GM12801 (cell line): Measurements from ENCODE around the gene AKR7A2.

Experiments used
- CTCF ChIP-seq: IDR thresholded peaks from one replicate; pipeline ENCODE4 v1.5.1; 2011; ENCODE audit warnings: control low read depth; ENCODE audit not compliant: insufficient read length; ENCODE audit errors: extremely low read depth

The AKR7A2 gene

GRCh38 chr1:19342894-19343616, 31.1 kb upstream of the AKR7A2 start:
- TF ChIP-seq CTCF, result no peak

GRCh38 chr1:19342062-19342750, 30.3 kb upstream of the AKR7A2 start:
- no peak for TF ChIP-seq CTCF

- TF ChIP-seq CTCF, result no peak
Measured at GRCh38 chr1:19341201-19342061, 29.5 kb upstream of the AKR7A2 start.

GRCh38 chr1:19340387-19340937, 28.5 kb upstream of the AKR7A2 start:
- TF ChIP-seq CTCF, result no peak

- TF ChIP-seq CTCF, result no peak
Measured at GRCh38 chr1:19339214-19339861, 27.4 kb upstream of the AKR7A2 start.

- TF ChIP-seq CTCF, result no peak
Measured at GRCh38 chr1:19338323-19338762, 26.4 kb upstream of the AKR7A2 start.
